Activated B cell treated with CpG ODN at 0.5 μM for 24 hours (primary cell): ENCODE data around the gene TBKBP1. TPM values are rescaled to one million over a fixed set of nuclear protein-coding genes. Genes with fewer than 3 reads are reported as not detected.

ENCODE experiments used
- ATAC-seq: fragments of 200-7000 bp; cut with Tn5 transposase; one replicate; pipeline ENCODE4 v1.10.0; 2021; ENCODE audit warnings: low read depth, mild to moderate bottlenecking, moderate library complexity
- CTCF ChIA-PET: fragments of 350-600 bp; sonication (Branson Sonifier 250); formaldehyde crosslinking; loops from one replicate; lab custom pipeline; 2021; ENCODE audit warnings: antibody characterized with exemption; lab: Charles Lee
- POLR2A ChIA-PET: fragments of 350-600 bp; sonication (Branson Sonifier 250); formaldehyde crosslinking; loops from one replicate; lab custom pipeline; 2021; ENCODE audit warnings: antibody characterized with exemption; lab: Charles Lee
- DNase-seq: peaks from one replicate; pipeline ENCODE4 v3.0.0; 2022
- H3K27ac Mint-ChIP-seq: one replicate; pipeline ENCODE4 v1.8.0; 2020; ENCODE audit warnings: mixed read lengths
- H3K27me3 Mint-ChIP-seq: one replicate; pipeline ENCODE4 v1.8.0; 2021; ENCODE audit warnings: mixed read lengths
- H3K36me3 Mint-ChIP-seq: one replicate; pipeline ENCODE4 v1.8.0; 2021; ENCODE audit warnings: low read depth, mixed read lengths
- H3K4me1 Mint-ChIP-seq: one replicate; pipeline ENCODE4 v1.8.0; 2021; ENCODE audit warnings: mixed read lengths
- H3K4me3 Mint-ChIP-seq: one replicate; pipeline ENCODE4 v1.8.0; 2020; ENCODE audit warnings: mild to moderate bottlenecking, mixed read lengths
- H3K9me3 Mint-ChIP-seq: one replicate; pipeline ENCODE4 v1.8.0; 2020; ENCODE audit warnings: mixed read lengths
- CTCF ChIP-seq: fragments of 200-600 bp; IDR thresholded peaks from one replicate; pipeline ENCODE4 v1.8.0; 2022; ENCODE audit warnings: antibody characterized with exemption, mild to moderate bottlenecking
- intact Hi-C: fragments of 100-400 bp; cut with micrococcal nuclease; formaldehyde crosslinking; loops from one replicate; pipeline ENCODE4 v1.15.1; 2024
- total RNA-seq: library from RNA; stranded (reverse); gene quantifications from 2 replicates; pipeline ENCODE4 v1.2.3, GENCODE V29; 2022

TBKBP1 gene
- total RNA-seq, 1 donor from 2014 or later: 4.1 TPM

DNA sequence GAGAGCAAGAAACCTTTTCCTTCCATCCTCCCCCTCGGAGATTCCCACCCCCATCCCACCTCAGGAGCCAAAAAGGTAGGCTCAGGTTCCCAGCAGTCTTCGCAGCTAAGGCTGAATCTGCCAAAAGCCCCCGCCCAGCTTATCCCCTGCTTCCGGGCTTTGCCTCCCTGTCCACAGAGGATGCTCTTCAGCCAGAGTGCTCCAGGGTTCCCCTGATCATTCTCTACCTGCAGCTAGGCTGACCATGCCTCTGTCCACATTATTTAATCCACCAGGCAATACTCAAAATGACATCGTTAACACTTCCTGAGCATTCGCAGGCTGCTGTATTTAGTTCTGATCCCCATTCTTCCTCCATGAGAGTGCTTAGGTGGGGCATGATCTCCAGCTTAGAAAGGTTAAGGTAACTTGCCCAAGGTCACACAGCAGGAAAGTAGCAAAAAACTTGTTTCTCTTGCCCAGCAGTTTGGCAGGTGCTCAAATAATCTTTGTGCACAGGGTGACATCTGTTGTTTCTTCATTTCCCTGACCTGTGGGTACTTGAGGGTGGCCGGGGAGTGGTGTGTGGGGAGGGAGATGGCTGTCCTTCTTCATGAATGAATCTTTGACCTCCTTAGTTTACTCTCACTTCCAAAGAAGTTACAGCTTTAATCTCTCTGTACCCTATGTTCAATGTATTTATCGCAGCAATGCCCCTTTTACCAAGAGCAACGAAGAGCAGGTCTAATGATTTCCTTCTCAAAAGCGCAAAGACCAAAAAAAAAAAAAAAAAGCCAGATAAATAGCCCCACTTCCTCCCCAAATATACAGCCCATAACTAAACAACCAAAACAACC is 848 bp upstream of the TBKBP1 start:
- TF ChIP-seq CTCF: no peak
- DNase-seq (no peak), ATAC-seq (no peak)
- Mint-ChIP-seq H3K9me3 (no peaks in the 10 kb centered on the region), H3K4me3 (peak overlapping the region; percentile 85), H3K36me3 (no peaks in the 10 kb centered on the region), H3K27me3 (no peaks in the 10 kb centered on the region), H3K27ac (peak overlapping the region; percentile 67), H3K4me1 (peaks cover 32% of the 10 kb centered on the region)
- intact Hi-C loops: no loop called here
- CTCF ChIA-PET: interaction anchor here (2.1 kb wide), 1 partner anchor 40 kb away, joined by 5 read pairs; the partner anchor contains the start of gene TBX21
- POLR2A ChIA-PET: interaction anchor here (0.7 to 2.3 kb wide), 6 partner anchors 10 to 957 kb away, joined by 3 to 13 read pairs (median 8); partner anchors contain the start of gene TBX21

DNA sequence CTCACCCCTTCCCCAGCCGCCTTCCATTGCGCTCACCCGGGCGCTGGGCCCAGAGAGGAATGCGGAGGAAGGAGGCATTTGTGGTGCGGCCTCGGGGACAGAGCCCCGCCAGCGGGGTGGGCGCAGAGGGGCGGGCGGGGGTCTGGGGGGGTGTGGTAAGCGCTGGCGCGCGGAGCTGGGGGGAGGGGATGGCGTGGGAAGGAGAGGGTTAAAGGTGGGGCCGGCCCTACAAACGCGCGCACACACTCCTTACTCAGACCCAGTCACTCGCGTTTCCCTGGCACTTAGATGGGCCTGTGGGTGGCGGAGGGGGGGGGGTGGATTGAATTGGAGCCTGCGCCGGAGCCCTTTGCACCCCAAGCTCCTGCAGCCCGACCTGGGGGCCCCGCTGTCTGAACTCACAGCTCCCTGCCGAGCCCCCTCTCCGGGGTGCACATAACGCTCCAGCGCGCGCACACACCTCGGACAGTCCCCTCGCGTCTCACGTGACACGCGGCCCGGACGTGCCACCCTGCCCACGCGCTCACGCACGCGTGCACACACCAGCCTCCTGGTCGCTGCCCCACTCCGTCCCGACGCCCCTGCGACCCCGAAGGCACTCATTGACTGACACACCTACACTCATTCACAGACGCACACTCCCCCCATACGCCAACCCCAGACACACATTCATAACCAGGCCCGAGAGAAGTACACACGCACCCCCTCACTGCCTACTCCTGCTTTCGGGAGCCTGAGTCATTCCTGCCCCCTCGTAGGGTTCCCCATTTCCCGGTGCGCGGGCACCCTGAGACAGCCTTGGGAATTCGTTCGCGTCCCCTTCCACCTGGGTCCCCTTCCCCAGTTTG is 844 bp downstream of the TBKBP1 start:
- ChIA-PET CTCF (interaction anchor here (1.0 to 4.8 kb wide), 4 partner anchors 9 to 38 kb away, joined by 3 to 19 read pairs (median 4); partner anchors contain the start of gene TBX21), POLR2A (interaction anchor here (0.5 to 2.3 kb wide), 10 partner anchors 9 to 1210 kb away, joined by 3 to 13 read pairs (median 4); partner anchors contain the start of gene TBX21)
- no peak for TF ChIP-seq CTCF
- H3K36me3 Mint-ChIP-seq: no peaks in the 10 kb centered on the region
- intact Hi-C loops: loop anchor here (1.0 kb wide), 2 partner anchors 31 to 38 kb away; partner anchors contain the start of gene TBX21
- H3K4me3 Mint-ChIP-seq: peak overlapping the region; percentile 84
- H3K27ac Mint-ChIP-seq: peak overlapping the region; percentile 69
- DNase-seq (peak; percentile 52), ATAC-seq (peak; percentile 49)
- no peaks in the 10 kb centered on the region for H3K27me3 Mint-ChIP-seq
- H3K4me1 Mint-ChIP-seq: peaks cover 40% of the 10 kb centered on the region
- H3K9me3 Mint-ChIP-seq: no peaks in the 10 kb centered on the region

DNA sequence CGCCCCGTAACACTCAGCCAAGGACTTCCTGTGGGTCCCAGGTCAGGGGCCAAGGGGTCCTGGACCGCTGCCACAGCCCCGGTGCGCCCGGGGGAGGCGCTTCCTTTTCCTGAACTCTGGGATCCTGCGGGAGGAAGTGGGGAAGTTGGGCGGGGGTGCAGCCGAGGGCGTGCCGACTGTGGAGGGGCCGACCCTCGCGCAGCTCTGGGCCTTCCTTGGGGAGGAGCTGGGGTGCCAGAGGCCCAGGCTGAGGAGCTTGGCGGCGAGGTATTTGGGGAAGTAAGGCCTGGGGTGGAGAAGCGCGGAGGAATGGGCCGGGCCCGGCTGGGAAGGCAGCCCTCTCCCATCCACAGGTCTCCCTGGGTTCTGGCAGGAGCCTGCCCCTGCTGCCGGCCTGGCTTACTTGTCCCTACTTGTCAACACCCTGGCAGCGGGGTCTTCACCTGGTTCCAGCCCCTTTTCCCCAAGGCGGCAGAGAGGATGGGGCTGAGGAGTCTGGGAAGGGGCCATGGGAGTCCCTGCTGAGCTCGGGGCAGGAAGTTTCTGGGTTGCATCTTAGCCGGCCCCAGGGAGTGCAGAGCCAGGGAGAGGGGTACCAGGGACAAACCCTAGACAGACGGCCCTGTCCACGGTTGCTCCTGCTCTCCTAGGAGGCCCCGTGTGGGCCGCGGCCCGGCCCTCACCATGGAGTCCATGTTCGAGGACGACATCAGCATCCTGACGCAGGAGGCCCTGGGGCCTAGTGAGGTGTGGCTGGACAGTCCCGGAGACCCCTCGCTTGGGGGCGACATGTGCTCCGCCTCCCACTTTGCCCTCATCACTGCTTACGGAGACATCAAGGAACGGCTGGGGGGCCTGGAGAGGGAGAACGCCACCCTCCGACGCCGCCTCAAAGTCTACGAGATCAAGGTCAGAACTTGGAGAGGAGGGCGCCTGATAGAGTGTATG is 1.7 kb downstream of the TBKBP1 start:
- CTCF ChIA-PET: interaction anchor here (1.0 to 4.8 kb wide), 2 partner anchors 9 to 31 kb away, joined by 3 to 19 read pairs; no protein-coding TSS in a partner anchor
- no peaks in the 10 kb centered on the region for H3K9me3 Mint-ChIP-seq
- H3K27ac Mint-ChIP-seq: peak overlapping the region; percentile 69
- intact Hi-C loops: no loop called here
- peak overlapping the region; percentile 84 for H3K4me3 Mint-ChIP-seq
- peaks cover 42% of the 10 kb centered on the region for H3K4me1 Mint-ChIP-seq
- DNase-seq (peak; percentile 18), ATAC-seq (no peak)
- no peak for TF ChIP-seq CTCF
- H3K27me3 Mint-ChIP-seq: no peaks in the 10 kb centered on the region
- POLR2A ChIA-PET: interaction anchor here (0.6 to 2.3 kb wide), 5 partner anchors 25 to 1209 kb away, joined by 3 to 10 read pairs (median 4); partner anchors contain the start of gene TBX21
- H3K36me3 Mint-ChIP-seq: no peaks in the 10 kb centered on the region

GRCh38 chr17:47696717-47697642 is 3.0 kb downstream of the TBKBP1 start:
- peak; percentile 15 for DNase-seq
- intact Hi-C loops: no loop called here
- POLR2A ChIA-PET: interaction anchor here (0.6 to 1.1 kb wide), 2 partner anchors 28 to 48 kb away, joined by 3 to 5 read pairs; no protein-coding TSS in a partner anchor
- H3K4me3 Mint-ChIP-seq: no peak overlapping the region
- peaks cover 45% of the 10 kb centered on the region for H3K4me1 Mint-ChIP-seq
- no peaks in the 10 kb centered on the region for H3K9me3 Mint-ChIP-seq
- peak overlapping the region; percentile 43 for H3K27ac Mint-ChIP-seq
- no peaks in the 10 kb centered on the region for H3K36me3 Mint-ChIP-seq
- CTCF ChIA-PET: interaction anchor here (0.8 to 5.2 kb wide), 7 partner anchors 9 to 44 kb away, joined by 3 to 64 read pairs (median 9); partner anchors contain the start of gene TBX21
- no peak for TF ChIP-seq CTCF
- ATAC-seq: no peak
- no peaks in the 10 kb centered on the region for H3K27me3 Mint-ChIP-seq
